HG02943 (cell line): Measurements from ENCODE around the gene CNTN5.
"Not testable (repeated sequence)": the region's sequence is repeated elsewhere in the genome, so short reads cannot be mapped to it uniquely, and the experiment has no call there.

Experiments
- ATAC-seq: cut with Tn5 transposase; IDR thresholded peaks from one replicate; pipeline ENCODE4 v1.9.1; 2021; ENCODE audit warnings: mild to moderate bottlenecking, low read depth, moderate library complexity; ENCODE audit not compliant: unreplicated experiment

The CNTN5 gene

DNA sequence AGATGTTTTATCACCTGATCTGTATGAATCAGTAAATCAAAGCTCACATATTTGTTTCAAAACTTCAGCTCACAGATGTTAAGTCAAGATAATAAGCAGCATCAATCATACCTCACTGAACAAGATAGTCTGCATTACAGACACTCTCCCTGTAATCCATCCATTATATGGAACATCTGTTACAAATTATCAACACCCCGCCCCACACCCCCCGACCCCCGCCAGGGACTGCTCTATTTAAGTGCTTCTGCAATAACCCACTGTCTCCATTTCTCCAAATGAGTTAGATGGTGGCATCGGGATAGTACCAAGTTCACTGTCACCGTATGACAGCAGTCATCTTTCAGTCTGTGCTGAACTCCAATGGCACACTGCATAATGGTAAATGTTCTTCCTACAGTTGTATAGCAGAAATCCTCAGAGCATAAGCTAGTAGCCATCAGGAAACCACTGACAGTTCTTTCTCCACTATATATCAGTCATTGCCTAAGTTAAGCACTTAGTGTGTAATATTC, 1219.3 kb downstream of the CNTN5 start:
- ATAC-seq: no peak

DNA sequence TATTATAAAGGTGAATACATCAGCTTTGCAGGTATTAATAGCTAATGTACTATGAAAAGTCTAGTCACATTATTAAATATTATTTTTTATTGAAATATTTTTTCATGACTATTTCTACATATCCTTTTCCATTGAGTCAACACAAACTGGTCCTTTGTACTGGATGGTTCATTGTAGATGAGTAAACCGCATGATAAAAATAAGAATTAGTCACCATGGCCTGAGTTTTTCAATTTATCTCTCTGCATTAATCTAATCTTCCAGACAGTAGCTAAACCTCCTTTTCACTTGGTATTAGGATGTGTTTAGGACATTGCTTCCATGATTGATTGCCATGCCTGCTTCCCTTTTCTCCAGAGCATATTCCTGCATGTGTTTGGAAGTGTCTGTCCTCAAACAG, 1227.0 kb downstream of the CNTN5 start:
- ATAC-seq: no peak

DNA sequence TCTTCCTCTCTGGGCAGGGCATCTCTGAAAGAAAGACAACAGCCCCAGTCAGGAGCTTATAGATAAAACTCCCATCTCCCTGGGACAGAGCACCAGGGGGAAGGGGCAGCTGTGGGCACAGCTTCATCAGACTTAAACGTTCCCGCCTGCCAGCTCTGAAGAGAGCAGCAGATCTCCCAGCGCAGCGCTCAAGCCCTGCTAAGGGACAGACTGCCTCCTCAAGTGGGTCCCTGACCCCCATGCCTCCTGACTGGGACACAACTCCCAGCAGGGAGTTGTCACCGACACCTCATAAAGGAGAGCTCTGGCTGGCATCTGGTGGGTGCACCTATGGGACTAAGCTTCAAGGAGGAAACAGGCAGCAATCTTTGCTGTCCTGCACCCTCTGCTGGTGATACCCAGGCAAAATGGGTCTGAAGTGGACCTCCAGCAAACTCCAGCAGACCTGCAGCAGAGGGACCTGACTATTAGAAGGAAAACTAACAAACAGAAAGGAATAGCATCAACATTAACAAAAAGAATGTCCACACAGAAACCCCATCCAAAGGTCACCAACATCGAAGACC, 1236.6 kb downstream of the CNTN5 start:
- not testable (repeated sequence) for ATAC-seq

DNA sequence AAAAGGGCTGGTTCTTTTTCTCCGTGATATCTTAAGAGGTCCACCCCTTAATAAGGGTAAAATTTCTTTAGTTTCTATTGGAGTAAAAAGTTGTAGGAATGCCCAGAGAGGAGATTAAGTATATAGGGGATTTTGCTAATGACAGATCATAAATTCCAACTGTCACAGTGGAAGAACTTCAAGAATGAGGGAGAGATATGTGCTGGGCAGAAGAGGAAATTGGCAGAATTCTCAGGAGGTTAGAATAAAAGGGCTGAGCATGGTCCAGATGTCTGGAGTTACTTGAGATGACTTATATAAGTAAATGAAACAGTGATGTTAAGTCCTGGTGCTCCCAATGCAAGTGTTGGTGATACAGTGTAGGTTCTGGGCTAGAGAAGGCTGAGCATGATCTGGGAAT, 1248.8 kb downstream of the CNTN5 start:
- ATAC-seq: no peak

DNA sequence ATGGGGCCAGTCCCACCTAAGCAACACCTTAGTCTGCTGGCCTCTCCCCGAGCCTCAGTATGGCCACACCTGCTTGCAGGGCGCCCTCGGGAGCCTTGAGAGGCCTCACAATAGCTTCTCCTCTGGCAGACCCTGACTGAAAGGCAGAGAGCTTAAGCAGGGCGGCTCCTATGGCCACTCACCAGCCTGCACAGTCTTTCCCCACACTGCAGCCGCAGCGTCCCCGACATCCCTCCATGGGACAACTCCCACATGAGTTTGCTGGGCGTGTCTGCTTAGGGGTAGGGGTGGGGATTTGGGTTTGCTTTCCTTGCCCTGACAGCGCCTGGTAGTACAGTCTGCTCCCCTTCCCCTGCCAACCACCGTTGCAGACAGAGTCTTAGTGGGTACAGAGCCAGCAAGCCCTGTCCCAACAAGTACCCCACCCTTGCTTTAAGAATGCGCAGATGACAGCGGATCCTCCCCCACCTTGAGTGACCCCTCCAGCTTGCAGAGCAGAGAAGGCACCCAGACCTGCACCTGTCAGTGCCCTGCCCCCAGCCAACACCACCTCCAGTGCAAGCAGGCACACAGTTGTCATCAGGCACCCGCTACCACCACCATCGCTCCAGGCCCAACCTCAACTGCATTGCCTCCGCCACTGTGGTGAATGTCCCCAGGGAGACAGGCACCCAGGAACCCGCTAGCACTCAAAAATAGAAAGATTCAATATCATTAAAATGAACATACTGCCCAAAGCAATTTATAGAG, 1252.5 kb downstream of the CNTN5 start:
- no peak for ATAC-seq

DNA sequence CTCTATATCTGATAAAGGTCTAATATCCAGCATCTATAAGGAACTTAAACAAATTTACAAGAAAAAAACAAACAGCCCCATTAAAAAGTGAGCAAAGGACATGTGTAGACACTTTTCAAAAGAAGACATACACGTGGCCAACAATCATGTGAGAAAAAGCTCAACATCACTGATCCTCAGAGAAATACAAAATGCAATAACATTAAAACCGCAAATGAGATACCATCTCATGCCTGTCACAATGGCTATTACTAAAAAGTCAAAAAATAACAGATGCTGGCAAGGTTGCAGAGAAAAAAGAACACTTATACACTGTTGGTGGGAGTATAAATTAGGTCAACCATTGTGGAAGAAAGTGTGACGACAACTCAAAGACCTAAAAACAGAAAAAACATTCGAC, 1253.7 kb downstream of the CNTN5 start:
- ATAC-seq: not testable (repeated sequence)

DNA sequence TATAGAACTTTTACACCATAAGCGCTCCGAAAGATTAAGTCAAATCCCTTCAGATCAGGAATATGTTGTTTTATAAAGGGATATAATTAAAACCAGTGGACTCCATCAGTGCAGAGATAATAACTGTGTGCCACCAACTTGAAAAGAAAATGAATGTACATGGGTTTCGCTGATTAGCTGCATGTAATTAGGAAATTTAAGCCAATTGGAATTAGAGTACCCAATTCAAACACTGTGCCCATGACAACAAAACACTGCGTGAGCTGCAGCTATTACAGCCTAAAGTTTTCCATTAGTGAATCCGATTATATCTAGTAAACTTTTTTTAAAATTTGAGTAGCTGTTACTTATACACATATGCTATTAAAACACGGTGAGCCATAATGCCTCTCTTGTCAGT, 1274.0 kb downstream of the CNTN5 start:
- no peak for ATAC-seq

DNA sequence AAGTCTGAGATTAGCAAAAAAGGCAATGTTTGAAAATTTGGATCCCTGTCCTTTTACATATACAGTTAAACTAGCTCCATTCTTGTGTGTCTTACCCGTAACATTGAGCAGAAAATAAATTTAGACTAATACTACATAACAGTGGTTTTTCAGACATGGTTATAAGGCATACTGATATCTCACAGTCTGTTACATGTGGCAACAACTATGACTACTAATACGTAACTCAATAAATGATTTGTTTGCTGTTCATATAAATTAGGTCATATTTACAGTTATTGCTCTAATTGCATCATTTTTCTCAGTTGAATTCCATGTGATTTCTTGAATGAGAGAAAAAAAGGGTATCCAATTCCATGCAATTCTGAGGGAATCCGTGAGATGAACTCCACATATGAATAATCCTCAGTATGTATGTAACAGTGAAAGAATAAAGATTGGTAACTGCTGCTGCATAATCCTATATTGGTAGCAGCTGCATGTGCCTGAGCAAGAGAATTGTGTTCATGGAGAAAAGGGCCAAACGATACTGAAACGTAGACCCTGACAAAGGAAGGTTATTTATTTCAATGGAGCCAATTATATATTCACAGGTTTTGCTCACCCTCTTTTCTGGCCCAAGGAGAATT, 1275.4 kb downstream of the CNTN5 start:
- no peak for ATAC-seq

DNA sequence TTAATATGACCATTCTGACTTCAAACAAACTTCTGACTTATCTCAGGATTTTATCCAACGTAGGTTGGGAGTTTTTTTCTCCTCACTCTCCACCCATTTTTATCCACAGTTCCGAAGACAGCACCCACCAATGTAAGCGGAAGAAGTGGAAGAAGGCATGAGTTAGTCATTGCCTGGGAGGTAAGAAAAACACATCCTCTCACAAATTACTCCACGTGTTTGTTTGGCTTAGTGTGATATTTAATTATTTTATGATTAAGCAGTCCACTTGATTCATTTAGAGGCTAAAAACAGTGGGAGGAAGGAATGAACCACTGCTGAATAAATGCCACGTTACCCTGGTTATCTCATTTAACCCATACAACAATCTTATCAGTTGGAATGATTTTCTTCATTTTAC, 1276.8 kb downstream of the CNTN5 start:
- ATAC-seq: no peak

DNA sequence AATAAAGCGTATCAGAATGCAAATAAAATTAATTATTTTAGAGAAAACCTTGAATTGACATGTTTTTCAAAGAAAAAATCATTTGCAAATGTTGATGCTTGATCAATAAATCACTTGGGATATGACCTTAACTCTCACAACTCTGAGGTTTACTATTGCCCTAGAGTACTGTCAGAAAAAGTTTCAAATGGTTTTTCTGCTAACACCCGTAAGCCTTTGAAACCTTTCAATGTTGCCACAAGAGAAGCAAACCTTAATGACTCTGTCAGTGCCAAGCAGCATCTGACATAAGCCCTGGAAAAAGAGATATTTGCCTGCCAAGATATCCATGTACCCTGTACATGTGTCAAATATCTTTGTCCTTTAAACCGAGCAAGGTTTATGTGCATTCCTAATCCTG, 1282.1 kb downstream of the CNTN5 start:
- no peak for ATAC-seq

DNA sequence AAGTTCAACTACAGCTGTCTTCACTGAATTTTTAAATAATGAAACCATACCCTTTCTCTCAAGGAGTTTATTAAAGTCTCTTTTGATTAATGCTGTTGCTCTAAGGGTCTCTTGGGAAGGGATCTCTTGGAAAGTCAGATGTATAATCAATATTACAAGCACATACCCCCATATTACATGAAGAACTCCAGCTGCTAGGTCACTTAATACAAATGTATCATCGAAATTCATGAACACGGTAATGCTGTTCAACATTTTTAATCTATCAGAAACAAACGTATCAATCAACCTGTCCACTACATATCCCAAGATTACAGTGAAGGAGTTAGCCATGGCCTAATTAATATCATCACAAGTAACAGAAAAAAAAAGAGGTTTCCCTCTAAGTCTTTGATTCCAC, 1283.1 kb downstream of the CNTN5 start:
- no peak for ATAC-seq

DNA sequence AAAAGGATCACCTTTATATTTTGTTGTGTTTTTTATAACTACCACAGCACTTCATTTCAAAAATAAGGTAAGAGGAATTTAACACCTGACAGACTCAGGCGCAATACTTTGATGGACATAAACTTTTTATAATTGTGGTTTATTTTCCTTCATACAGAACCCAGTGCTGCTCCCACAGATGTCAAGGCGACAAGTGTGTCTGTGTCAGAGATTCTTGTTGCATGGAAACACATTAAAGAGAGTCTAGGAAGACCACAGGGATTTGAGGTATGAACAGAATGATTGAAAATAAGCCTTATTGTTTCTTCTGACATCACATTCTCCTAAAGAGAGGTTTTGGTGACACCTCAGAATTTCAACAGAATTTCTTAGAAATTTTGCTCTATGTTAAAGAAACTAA, 1287.5 kb downstream of the CNTN5 start:
- no peak for ATAC-seq

DNA sequence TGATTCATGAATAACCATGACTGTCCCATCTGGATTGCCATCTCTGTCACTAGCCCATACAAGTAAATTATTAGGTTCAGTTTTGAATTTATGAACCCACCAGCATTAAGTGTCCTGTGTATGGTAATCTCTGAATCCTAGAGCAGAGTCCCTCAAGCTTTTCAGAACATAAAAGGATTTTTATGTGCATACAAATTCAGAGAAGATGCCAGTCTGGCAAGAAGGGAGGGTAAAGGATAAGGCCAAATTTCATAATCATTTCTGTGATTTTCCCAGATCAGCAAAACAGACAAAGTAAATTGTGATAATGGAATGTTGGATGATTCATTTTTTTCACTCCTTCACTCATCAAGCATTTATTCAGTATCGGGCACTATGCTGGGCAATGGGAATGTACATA, 1295.2 kb downstream of the CNTN5 start:
- ATAC-seq: no peak

DNA sequence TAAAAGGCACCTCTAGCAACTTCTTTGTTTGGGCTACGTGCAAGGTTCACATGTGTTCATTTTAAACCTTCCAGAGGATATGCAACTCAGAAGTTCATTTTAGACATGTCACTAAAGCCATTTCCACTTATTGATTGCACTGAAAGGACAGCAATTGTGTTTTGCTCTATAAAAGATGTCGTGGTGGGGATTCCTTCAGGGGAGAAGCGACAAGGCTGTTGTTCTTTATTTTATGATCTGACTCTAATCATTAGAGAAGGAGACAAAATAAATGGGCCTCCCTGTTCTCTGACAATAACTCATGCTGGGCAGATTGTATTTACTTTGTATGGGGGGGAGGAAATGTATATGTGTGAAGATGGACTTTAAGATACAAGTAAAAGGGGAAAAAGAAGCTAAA, 1296.2 kb downstream of the CNTN5 start:
- no peak for ATAC-seq

DNA sequence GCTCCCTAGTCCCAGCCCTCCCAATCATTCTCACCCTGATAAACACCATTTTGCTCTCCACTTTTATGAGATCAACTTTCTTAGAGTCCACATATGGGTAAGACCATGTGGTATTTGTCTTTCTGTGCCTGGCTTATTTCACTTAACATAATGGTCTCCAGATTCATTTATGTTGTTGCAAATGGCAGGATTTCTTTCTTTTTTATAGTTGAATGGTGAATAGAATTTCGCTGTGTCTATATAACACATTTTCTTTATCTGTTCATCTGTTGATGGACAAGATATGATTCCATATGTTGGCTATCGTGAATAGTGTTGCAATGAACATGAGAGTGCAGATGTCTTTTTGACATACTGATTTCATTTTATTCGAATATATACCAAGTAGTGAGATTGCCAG, 1298.9 kb downstream of the CNTN5 start:
- ATAC-seq: no peak

DNA sequence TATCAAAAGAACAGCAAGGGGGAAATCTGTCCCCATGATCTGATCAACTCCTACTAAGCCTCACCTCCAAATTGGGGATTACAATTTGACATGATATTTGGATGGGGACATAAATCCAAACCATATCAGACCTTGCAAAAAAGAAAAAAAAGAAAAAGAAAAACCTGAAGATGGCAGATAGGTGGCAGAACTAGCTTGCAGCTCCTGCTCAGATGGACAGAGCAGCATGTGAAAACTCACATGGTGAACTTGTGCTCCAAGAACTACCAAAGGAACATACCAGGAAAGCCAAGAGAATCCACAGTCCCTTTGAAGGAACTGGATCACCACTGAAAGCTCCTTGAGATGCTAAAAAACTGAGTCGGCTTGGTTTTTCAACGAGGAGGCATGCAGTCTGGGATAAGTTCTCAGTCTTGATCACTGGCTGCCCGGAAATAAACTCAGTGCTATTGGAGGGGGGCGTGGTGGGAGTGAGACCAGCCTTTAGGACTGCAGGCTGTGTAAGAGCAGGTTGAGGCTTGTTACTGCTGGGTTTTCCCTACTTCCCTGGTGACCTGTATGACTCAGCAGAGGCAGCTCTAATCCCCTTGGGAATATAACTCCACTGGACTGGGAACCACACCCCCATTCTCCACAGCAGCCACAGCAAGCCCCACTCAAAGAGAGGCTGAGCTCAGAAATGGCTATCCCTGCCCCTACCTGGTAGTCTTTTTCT, 1308.0 kb downstream of the CNTN5 start:
- ATAC-seq: no peak

DNA sequence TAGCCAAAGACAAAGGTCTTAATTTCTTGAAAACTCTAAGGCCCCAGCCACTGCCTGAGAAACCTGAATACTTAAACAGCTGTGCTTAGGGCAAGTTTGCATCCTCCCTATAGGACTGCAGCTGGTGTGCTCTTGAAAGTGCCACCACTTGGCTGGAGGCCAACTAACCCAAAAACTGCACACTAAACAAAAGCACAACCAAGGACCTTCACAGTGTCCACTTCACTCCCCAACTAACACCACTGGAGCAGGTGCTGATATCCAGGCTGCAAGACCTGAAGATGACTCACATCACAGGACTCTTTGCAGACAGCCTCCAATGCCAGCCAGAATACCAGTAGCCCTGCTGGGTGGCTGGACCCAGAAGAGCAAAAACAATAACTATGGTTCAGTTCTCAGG, 1308.6 kb downstream of the CNTN5 start:
- ATAC-seq: no peak

DNA sequence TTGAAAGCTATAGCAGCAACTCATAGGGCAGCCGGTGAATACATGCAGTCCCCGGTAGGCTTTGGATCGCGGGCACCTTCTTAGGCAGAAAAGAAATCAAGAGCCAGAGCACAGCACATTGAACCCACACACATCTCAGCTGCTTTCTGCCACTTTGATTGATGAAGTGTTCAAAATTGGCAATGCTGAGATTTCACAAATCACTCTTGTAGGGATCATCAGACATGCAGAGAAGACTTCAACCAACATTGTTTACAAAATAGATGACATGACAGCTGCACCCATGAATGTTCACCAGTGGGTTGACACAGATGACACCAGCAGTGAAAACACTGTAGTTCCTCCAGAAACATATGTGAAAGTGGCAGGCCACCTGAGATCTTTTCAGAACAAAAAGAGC, 1316.1 kb downstream of the CNTN5 start:
- no peak for ATAC-seq

DNA sequence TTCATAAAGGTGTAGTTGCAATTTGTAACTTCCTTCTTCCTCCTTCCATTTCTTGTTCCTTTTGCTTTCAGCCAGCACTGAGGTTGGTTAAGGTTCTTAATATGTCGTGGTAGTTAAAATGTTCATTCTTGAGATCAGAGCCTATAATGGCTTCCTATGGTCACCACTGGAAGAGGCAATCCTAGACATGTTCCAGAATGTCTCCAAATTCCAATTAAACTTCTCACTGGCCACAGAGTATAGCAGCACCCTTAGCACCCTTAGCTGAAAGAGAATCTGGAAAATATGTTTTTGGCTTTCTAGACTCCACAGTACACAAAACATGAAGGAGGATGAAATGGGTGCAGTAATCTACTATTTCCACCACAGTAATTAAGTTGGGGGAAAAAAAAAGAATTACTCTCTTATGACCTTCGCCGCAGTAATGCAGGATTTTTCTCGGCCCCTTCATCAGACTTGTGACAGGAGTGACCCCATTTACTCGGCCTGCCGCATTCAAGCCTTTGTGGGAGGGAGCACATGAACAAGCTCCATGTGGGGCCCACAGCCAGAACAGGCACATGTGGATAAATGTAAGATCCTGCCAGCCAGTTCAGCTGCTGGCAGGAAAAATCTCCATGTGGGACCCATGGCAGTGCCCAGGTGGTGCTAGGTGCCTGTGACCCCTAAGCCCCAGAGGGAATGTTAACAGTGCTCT, 1317.5 kb downstream of the CNTN5 start:
- ATAC-seq: no peak

DNA sequence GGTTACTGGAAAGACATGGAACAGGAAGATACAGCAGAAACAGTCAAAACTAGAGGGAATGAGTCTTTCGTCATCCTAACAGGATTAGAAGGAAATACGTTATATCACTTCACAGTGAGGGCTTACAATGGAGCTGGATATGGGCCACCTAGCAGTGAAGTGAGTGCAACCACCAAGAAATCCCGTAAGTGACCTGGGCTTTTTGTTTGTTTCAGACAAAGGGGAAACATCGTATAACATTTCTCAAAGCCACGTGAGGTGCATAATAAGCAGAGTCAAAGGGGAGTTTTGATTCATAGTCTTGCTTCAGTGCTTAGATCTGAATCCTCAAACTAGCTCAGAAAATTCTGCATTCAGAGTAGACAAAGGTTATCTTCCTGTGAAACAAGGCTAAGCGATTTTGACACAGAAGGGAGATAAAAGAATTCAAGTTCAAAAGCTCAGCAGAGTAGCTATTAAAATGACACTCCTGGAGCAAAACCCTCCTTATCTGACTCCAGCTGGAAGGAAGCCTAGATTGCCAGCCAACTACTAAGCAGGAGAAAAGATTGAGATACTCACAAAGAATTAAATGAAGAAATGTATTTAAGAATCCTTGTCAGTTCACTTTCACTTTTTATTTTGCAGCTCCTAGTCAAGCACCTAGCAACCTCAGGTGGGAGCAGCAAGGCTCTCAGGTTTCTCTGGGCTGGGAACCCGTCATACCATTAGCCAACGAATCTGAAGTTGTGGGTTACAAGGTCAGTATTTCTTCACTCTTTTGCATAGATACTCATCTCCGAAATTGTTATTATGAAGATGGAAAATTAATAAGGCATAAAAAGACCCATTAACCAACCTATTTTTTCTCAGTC, 1319.9 kb downstream of the CNTN5 start:
- ATAC-seq: no peak
